GM19395 (cell line): ENCODE data around the gene ARHGAP31.
"Not testable (repeated sequence)": the region's sequence is repeated elsewhere in the genome, so short reads cannot be mapped to it uniquely, and the experiment has no call there.

Source experiments
- ATAC-seq: cut with Tn5 transposase; IDR thresholded peaks from one replicate; pipeline ENCODE4 v1.9.1; 2021; ENCODE audit warnings: mild to moderate bottlenecking, moderate library complexity; ENCODE audit not compliant: unreplicated experiment

Gene ARHGAP31

GRCh38 chr3:119294696-119295671 lies 801 bp downstream of the ARHGAP31 start:
- ATAC-seq = peak; percentile 42

- no peak for ATAC-seq
Measured at GRCh38 chr3:119295816-119296726, 1.9 kb downstream of the ARHGAP31 start.

- ATAC-seq = no peak
Measured at GRCh38 chr3:119296727-119297122, 2.5 kb downstream of the ARHGAP31 start.

GRCh38 chr3:119297169-119297568 lies 3.0 kb downstream of the ARHGAP31 start:
- no peak for ATAC-seq

- ATAC-seq = no peak
Measured at GRCh38 chr3:119298565-119298941, 4.4 kb downstream of the ARHGAP31 start.

- ATAC-seq = no peak
Measured at GRCh38 chr3:119300991-119301391, 6.8 kb downstream of the ARHGAP31 start.

- ATAC-seq = no peak
Measured at GRCh38 chr3:119301662-119302061, 7.5 kb downstream of the ARHGAP31 start.

- peak; percentile 63 for ATAC-seq
Measured at GRCh38 chr3:119302697-119303551, 8.7 kb downstream of the ARHGAP31 start.

- ATAC-seq = no peak
Measured at GRCh38 chr3:119304201-119304713, 10.1 kb downstream of the ARHGAP31 start.

GRCh38 chr3:119305286-119305685 lies 11.1 kb downstream of the ARHGAP31 start:
- no peak for ATAC-seq

GRCh38 chr3:119306378-119306777 lies 12.2 kb downstream of the ARHGAP31 start:
- not testable (repeated sequence) for ATAC-seq

GRCh38 chr3:119308355-119308754 lies 14.2 kb downstream of the ARHGAP31 start:
- ATAC-seq = no peak

GRCh38 chr3:119309591-119309990 lies 15.4 kb downstream of the ARHGAP31 start:
- no peak for ATAC-seq

GRCh38 chr3:119310071-119310470 lies 15.9 kb downstream of the ARHGAP31 start:
- ATAC-seq = no peak

- no peak for ATAC-seq
Measured at GRCh38 chr3:119311081-119311925, 17.1 kb downstream of the ARHGAP31 start.

GRCh38 chr3:119313461-119313860 lies 19.3 kb downstream of the ARHGAP31 start:
- ATAC-seq = no peak

GRCh38 chr3:119314821-119315220 lies 20.6 kb downstream of the ARHGAP31 start:
- no peak for ATAC-seq

GRCh38 chr3:119315600-119316312 lies 21.6 kb downstream of the ARHGAP31 start:
- ATAC-seq = no peak

- no peak for ATAC-seq
Measured at GRCh38 chr3:119316313-119316670, 22.1 kb downstream of the ARHGAP31 start.
